ENCODE measurements around the gene CDC42BPB. TPM values are rescaled to one million over a fixed set of nuclear protein-coding genes. Genes with fewer than 3 reads are reported as not detected.

The CDC42BPB gene
- total RNA-seq, 1 experiment from 2014 or later = 82.7 TPM

- Mint-ChIP-seq H3K36me3 (ENCODE audit: insufficient read depth, unreplicated experiment) (no peaks in the 10 kb centered on the region), H3K27ac (ENCODE audit: low read depth, unreplicated experiment) (no peak overlapping the region), H3K4me1 (ENCODE audit: insufficient read depth, unreplicated experiment) (no peaks in the 10 kb centered on the region), H3K9me3 (ENCODE audit: unreplicated experiment) (no peaks in the 10 kb centered on the region), H3K27me3 (ENCODE audit: insufficient read depth, unreplicated experiment) (no peaks in the 10 kb centered on the region), H3K4me3 (ENCODE audit: unreplicated experiment) (no peak overlapping the region)
- intact Hi-C loops (cut with micrococcal nuclease) = no loop called here
- POLR2A ChIA-PET = interaction anchor here (0.5 kb wide), 1 partner anchor 438 kb away, joined by 4 read pairs; no protein-coding TSS in a partner anchor
- CTCF ChIA-PET = interaction anchor here (0.9 kb wide), 2 partner anchors 71 to 203 kb away, joined by 3 to 4 read pairs; no protein-coding TSS in a partner anchor
- no peak for DNase-seq (ENCODE audit: unreplicated experiment)
- TF ChIP-seq, protein P1, sequence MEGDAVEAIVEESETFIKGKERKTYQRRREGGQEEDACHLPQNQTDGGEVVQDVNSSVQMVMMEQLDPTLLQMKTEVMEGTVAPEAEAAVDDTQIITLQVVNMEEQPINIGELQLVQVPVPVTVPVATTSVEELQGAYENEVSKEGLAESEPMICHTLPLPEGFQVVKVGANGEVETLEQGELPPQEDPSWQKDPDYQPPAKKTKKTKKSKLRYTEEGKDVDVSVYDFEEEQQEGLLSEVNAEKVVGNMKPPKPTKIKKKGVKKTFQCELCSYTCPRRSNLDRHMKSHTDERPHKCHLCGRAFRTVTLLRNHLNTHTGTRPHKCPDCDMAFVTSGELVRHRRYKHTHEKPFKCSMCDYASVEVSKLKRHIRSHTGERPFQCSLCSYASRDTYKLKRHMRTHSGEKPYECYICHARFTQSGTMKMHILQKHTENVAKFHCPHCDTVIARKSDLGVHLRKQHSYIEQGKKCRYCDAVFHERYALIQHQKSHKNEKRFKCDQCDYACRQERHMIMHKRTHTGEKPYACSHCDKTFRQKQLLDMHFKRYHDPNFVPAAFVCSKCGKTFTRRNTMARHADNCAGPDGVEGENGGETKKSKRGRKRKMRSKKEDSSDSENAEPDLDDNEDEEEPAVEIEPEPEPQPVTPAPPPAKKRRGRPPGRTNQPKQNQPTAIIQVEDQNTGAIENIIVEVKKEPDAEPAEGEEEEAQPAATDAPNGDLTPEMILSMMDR (IDR thresholded peaks at IDR 0.05; ENCODE audit: unreplicated experiment) = no peak
- BruUV-seq (replicated peaks) = no TSS peak
Observed at GRCh38 chr14:103089386-103090335, 32.3 kb upstream of the CDC42BPB start.

GRCh38 chr14:103088921-103089320 lies 31.6 kb upstream of the CDC42BPB start:
- intact Hi-C loops (cut with micrococcal nuclease) = no loop called here
- no peak for DNase-seq (ENCODE audit: unreplicated experiment)
- CTCF ChIA-PET = interaction anchor here (0.9 kb wide), 2 partner anchors 72 to 203 kb away, joined by 3 to 4 read pairs; no protein-coding TSS in a partner anchor
- H3K27ac Mint-ChIP-seq (ENCODE audit: low read depth, unreplicated experiment) = no peak overlapping the region
- TF ChIP-seq, protein P1 (IDR thresholded peaks at IDR 0.05; ENCODE audit: unreplicated experiment) = no peak
- no peaks in the 10 kb centered on the region for H3K27me3 Mint-ChIP-seq (ENCODE audit: insufficient read depth, unreplicated experiment)
- BruUV-seq (replicated peaks) = no TSS peak
- H3K36me3 Mint-ChIP-seq (ENCODE audit: insufficient read depth, unreplicated experiment) = no peaks in the 10 kb centered on the region
- POLR2A ChIA-PET = no interaction called here
- H3K4me1 Mint-ChIP-seq (ENCODE audit: insufficient read depth, unreplicated experiment) = no peaks in the 10 kb centered on the region
- no peak overlapping the region for H3K4me3 Mint-ChIP-seq (ENCODE audit: unreplicated experiment)
- no peaks in the 10 kb centered on the region for H3K9me3 Mint-ChIP-seq (ENCODE audit: unreplicated experiment)

DNA sequence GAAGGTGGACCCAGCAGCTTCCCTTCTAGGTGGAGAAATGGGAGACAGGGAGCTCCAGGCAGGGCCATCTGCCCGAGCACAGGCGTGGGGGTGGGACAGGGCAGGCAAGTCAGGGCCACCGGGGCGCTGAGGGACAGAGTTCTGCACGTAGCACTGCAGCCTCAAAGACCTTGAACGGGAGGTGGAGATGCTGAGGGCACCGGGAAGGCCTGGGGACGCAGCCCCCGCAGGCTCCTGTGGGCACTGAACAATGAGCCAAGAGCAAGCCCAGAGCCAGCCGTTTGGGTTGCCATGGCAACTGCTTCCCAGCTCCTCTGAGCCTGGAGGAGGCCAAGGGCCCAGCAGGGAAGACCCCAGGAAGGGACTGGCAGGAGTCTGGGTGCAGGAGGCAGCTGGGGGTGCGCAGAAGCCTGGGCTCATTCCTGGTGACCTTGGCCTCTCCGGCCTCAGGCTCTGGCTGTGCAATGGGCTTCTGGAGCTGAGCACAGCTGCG lies 30.0 kb upstream of the CDC42BPB start:
- POLR2A ChIA-PET = no interaction called here
- CTCF ChIA-PET = interaction anchor here (0.6 to 1.8 kb wide), 3 partner anchors 18 to 205 kb away, joined by 4 to 9 read pairs (median 5); no protein-coding TSS in a partner anchor
- H3K4me3 Mint-ChIP-seq (ENCODE audit: unreplicated experiment) = no peak overlapping the region

More for the DNA sequence above, 30.0 kb upstream of the CDC42BPB start:
- BruUV-seq (replicated peaks) = no TSS peak
- Mint-ChIP-seq H3K27me3 (ENCODE audit: insufficient read depth, unreplicated experiment) (no peaks in the 10 kb centered on the region), H3K9me3 (ENCODE audit: unreplicated experiment) (no peaks in the 10 kb centered on the region), H3K27ac (ENCODE audit: low read depth, unreplicated experiment) (no peak overlapping the region), H3K36me3 (ENCODE audit: insufficient read depth, unreplicated experiment) (no peaks in the 10 kb centered on the region), H3K4me1 (ENCODE audit: insufficient read depth, unreplicated experiment) (no peaks in the 10 kb centered on the region)
- TF ChIP-seq, protein P1 (IDR thresholded peaks at IDR 0.05; ENCODE audit: unreplicated experiment) = no peak
- intact Hi-C loops (cut with micrococcal nuclease) = no loop called here
- DNase-seq (ENCODE audit: unreplicated experiment) = no peak

Measured in MCF 10A (cell line).